ENCODE measurements around the gene PRAMEF9. TPM values are rescaled to one million over a fixed set of nuclear protein-coding genes. Genes with fewer than 3 reads are reported as not detected.
"Not testable (repeated sequence)": the region's sequence is repeated elsewhere in the genome, so short reads cannot be mapped to it uniquely, and the experiment has no call there.

Gene PRAMEF9
- total RNA-seq, result not detected in 2 replicates

- H3K27ac Mint-ChIP-seq; H3K9me3 Mint-ChIP-seq; H3K27me3 Mint-ChIP-seq; intact Hi-C loops (cut with micrococcal nuclease); H3K4me1 Mint-ChIP-seq; H3K4me3 Mint-ChIP-seq; H3K36me3 Mint-ChIP-seq (ENCODE audit: low read depth); DNase-seq: not testable (repeated sequence)
Measured at GRCh38 chr1:13171548-13171947, at the start of gene PRAMEF9. TSS of gene PRAMEF9 (plus strand) at chr1:13171848. CDS start at chr1:13175281, 3,433 bp downstream.

GRCh38 chr1:13155909-13156308 is 15.7 kb upstream of the PRAMEF9 start, which contains the start of gene PRAMEF26:
TSS of gene PRAMEF26 (minus strand) at chr1:13156009. CDS start at chr1:13153095, 2,914 bp downstream.
- H3K36me3 Mint-ChIP-seq (ENCODE audit: low read depth); H3K27me3 Mint-ChIP-seq; DNase-seq; H3K27ac Mint-ChIP-seq; H3K4me3 Mint-ChIP-seq; intact Hi-C loops (cut with micrococcal nuclease); H3K4me1 Mint-ChIP-seq; H3K9me3 Mint-ChIP-seq: not testable (repeated sequence)

GRCh38 chr1:13165531-13165930 is 6.1 kb upstream of the PRAMEF9 start, which contains the start of gene HNRNPCL4:
TSS of gene HNRNPCL4 (minus strand) at chr1:13165631. CDS start at chr1:13165467, 164 bp downstream.
- H3K4me1 Mint-ChIP-seq; H3K27me3 Mint-ChIP-seq; intact Hi-C loops (cut with micrococcal nuclease); H3K9me3 Mint-ChIP-seq; H3K27ac Mint-ChIP-seq; DNase-seq; H3K4me3 Mint-ChIP-seq; H3K36me3 Mint-ChIP-seq (ENCODE audit: low read depth): not testable (repeated sequence)

GRCh38 chr1:13201309-13201708 is 29.7 kb downstream of the PRAMEF9 start, which contains the start of gene PRAMEF13:
TSS of gene PRAMEF13 (minus strand) at chr1:13201409. CDS start at chr1:13199589, 1,820 bp downstream.
- intact Hi-C loops (cut with micrococcal nuclease); H3K4me1 Mint-ChIP-seq; DNase-seq; H3K36me3 Mint-ChIP-seq (ENCODE audit: low read depth); H3K27me3 Mint-ChIP-seq; H3K9me3 Mint-ChIP-seq; H3K4me3 Mint-ChIP-seq; H3K27ac Mint-ChIP-seq: not testable (repeated sequence)

- DNase-seq; intact Hi-C loops (cut with micrococcal nuclease); H3K4me1 Mint-ChIP-seq; H3K27me3 Mint-ChIP-seq; H3K4me3 Mint-ChIP-seq; H3K27ac Mint-ChIP-seq; H3K36me3 Mint-ChIP-seq (ENCODE audit: low read depth); H3K9me3 Mint-ChIP-seq: not testable (repeated sequence)
Measured at GRCh38 chr1:13208712-13209111, 37.1 kb downstream of the PRAMEF9 start.

GRCh38 chr1:13216619-13217018 is 45.0 kb downstream of the PRAMEF9 start:
- H3K9me3 Mint-ChIP-seq; H3K36me3 Mint-ChIP-seq (ENCODE audit: low read depth); H3K4me1 Mint-ChIP-seq; H3K27ac Mint-ChIP-seq; intact Hi-C loops (cut with micrococcal nuclease); H3K27me3 Mint-ChIP-seq; DNase-seq; H3K4me3 Mint-ChIP-seq: not testable (repeated sequence)

GRCh38 chr1:13219203-13219602 is 47.6 kb downstream of the PRAMEF9 start:
- H3K4me3 Mint-ChIP-seq; H3K4me1 Mint-ChIP-seq; intact Hi-C loops (cut with micrococcal nuclease); H3K27me3 Mint-ChIP-seq; DNase-seq; H3K27ac Mint-ChIP-seq; H3K36me3 Mint-ChIP-seq (ENCODE audit: low read depth); H3K9me3 Mint-ChIP-seq: not testable (repeated sequence)

GRCh38 chr1:13222788-13223187 is 51.1 kb downstream of the PRAMEF9 start:
- intact Hi-C loops (cut with micrococcal nuclease); H3K36me3 Mint-ChIP-seq (ENCODE audit: low read depth); H3K27me3 Mint-ChIP-seq; DNase-seq; H3K27ac Mint-ChIP-seq; H3K4me3 Mint-ChIP-seq; H3K4me1 Mint-ChIP-seq; H3K9me3 Mint-ChIP-seq: not testable (repeated sequence)

- Mint-ChIP-seq H3K4me1 (no peaks in the 10 kb centered on the region), H3K9me3 (no peaks in the 10 kb centered on the region), H3K27me3 (no peaks in the 10 kb centered on the region), H3K36me3 (ENCODE audit: low read depth) (no peaks in the 10 kb centered on the region), H3K4me3 (no peak overlapping the region), H3K27ac (no peak overlapping the region)
- intact Hi-C loops (cut with micrococcal nuclease), result no loop called here
- DNase-seq, result peak; percentile 48
Measured at GRCh38 chr1:13224480-13225060, 52.9 kb downstream of the PRAMEF9 start.

GRCh38 chr1:13225675-13226204 is 54.1 kb downstream of the PRAMEF9 start, which contains the start of gene PRAMEF18:
TSS of gene PRAMEF18 (minus strand) at chr1:13226154. CDS start at chr1:13226106, 48 bp downstream.
- H3K36me3 Mint-ChIP-seq (ENCODE audit: low read depth), result not testable (repeated sequence)

GRCh38 chr1:13227271-13228055 is 55.8 kb downstream of the PRAMEF9 start:
- intact Hi-C loops (cut with micrococcal nuclease); H3K27ac Mint-ChIP-seq; H3K36me3 Mint-ChIP-seq (ENCODE audit: low read depth); H3K4me3 Mint-ChIP-seq; H3K27me3 Mint-ChIP-seq; H3K4me1 Mint-ChIP-seq; H3K9me3 Mint-ChIP-seq: not testable (repeated sequence)
- DNase-seq, result peak; percentile 35

More at GRCh38 chr1:13225675-13226204, 54.1 kb downstream of the PRAMEF9 start, which contains the start of gene PRAMEF18:
- H3K4me1 Mint-ChIP-seq; H3K4me3 Mint-ChIP-seq; intact Hi-C loops (cut with micrococcal nuclease); H3K9me3 Mint-ChIP-seq; H3K27ac Mint-ChIP-seq; H3K27me3 Mint-ChIP-seq: not testable (repeated sequence)
- peak; percentile 30 for DNase-seq

- DNase-seq, result peak; percentile 80
Measured at GRCh38 chr1:13228343-13228781, 56.7 kb downstream of the PRAMEF9 start.

More at GRCh38 chr1:13228343-13228781, 56.7 kb downstream of the PRAMEF9 start:
- Mint-ChIP-seq H3K4me3 (no peak overlapping the region), H3K36me3 (ENCODE audit: low read depth) (no peaks in the 10 kb centered on the region), H3K27me3 (no peaks in the 10 kb centered on the region), H3K4me1 (no peaks in the 10 kb centered on the region), H3K9me3 (no peaks in the 10 kb centered on the region), H3K27ac (no peak overlapping the region)
- intact Hi-C loops (cut with micrococcal nuclease), result no loop called here

Data from activated CD4-positive, alpha-beta T cell treated with anti-CD3 and anti-CD28 coated beads, Interleukin-2, amount 10 ng/mL, durations not matched to agents 24 days and 14 days (primary cell).